Stimulated activated CD4-positive, alpha-beta T cell treated with anti-CD3 and anti-CD28 coated beads, Interleukin-4, amount 100 ng/mL, for 4 hours (primary cell): ENCODE data around the gene CHD9.
"Not testable (repeated sequence)": the region's sequence is repeated elsewhere in the genome, so short reads cannot be mapped to it uniquely, and the experiment has no call there.

Source experiments
- DNase-seq, 2 experiments: peaks; one replicate each; pipeline ENCODE4 v3.0.0-alpha.2; 2020

The CHD9 gene

DNA sequence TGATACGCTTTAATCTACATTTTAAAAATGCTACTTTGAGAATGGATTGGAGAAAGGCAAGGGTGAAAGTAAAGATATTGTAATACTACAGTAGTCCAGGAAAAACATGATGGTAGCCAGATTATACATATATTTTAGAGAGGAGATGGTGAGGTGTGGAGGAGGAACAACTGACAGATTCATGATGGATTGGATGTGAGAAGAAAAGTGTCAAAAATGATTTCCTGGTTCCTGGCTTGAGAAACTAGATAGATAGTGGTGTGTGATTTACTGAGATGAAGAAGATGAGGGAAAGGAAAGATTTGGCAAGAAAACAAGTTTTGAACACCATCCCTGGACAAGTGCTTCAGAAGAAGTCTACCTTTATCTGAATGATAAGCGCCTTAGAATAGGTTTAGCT is 80.5 kb downstream of the CHD9 start:
- DNase-seq: no peak

DNA sequence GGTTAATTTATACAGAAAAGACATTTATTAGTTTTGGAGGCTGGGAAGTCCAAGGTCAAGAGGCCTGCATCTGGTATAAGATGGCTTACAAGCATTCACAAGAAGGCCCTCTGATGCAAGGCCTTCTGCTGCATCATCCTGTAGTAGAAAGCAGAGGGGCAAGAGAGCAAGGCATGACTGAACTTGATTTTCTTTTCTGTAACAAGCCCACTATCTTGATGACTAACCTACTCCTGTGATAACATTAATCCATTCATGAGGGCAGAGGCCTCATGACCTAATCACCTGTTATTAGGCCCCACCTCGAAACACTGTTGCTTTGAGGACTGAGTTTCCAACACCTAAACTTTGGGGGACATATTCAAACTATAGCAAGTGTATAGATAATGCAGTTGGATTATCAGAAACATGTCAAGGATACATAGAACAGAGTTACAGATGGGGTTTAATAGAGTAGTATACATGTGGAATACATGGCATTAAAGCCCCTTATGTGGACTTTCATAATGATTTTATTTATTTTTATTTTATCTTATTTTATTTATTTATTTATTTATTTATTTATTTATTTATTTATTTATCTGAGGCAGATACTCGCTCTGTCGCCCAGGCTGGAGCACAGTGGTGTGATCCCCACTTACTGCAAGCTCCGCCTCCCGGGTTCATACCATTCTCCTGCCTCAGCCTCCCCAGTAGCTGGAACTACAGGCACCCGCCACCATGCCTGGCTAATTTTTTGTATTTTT is 88.2 kb downstream of the CHD9 start:
- no peak for DNase-seq

DNA sequence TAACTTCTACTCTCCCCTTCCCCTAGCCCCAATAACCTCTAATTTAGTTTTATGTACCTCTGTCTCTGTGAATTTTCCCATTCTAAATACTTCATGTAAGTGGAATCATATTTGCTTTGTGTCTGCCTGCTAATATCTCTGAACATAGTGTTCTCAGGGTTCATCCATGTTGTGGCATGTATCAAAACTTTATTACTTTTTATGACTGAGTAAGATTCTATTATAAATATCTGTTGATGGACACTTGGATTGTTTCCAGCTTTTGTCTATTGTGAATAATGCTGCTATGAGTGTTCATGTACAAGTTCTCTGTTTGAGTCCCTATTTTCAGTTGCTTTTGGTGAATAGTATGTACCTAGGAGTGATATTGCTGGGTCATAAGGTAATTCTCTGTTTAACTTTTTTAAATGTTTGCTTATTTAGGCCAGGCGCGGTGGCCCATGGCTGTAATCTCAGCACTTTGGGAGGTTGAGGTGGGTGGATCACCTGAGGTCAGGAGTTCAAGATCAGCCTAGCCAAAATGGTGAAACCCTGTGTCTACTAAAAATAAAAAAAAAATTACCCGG is 92.8 kb downstream of the CHD9 start:
- DNase-seq: no peak

DNA sequence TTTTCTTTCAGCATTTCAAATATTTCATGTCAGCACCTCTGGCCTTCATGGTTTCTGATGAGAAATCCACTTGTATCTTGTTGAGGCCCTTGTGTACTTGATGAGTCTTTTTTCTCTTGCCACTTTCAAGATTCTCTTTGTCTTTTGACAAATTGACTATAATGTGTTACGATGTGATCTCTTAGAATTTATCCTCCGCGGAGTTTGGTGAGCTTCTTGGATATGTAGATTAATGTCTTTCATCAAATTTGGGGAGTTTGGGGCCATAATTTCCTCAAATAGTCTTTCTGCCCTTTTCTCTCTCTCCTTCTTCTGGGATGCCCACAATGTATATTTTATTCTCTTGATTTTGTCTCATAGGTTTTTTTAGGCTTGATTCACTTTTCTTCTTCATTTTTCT is 96.0 kb downstream of the CHD9 start:
- DNase-seq: no peak

DNA sequence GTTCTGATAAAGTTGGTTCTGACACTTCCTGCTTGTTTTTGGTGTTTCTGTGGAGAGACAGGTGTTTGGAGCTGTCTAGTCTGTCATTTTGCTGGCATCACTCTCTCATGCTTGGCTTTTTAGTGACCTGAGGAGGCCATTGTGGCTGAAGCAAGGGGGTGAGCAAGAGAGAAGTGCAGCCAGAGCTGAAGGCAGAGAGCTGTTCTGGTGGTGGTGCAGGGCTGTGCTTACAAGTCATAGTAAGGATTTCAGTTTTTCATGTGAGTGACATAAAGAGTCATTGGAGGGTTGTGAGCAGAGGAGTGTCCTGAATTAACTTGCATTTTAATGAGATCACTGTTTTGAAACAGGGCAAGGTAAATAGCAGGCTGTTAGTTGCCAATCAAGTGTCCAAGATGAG is 97.5 kb downstream of the CHD9 start:
- DNase-seq: no peak

DNA sequence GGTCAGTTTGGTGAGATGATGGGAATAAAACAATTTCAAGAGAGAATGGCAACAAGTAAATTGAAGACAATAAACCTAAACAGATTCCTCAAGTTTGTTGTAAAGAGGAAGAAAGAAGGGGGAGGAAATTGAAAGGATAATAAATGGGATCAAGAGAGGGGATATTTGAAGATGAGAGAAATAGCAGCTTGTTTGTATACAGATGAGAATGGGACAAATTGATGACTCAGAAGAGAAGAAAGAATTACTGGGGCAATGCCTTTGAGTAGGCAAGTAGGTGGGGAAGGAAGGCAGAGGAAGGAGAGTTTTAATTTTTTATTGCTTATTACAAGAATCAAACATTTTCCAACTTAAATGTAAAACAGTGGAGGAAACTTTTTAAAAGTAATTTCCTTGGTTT is 98.3 kb downstream of the CHD9 start:
- DNase-seq: no peak

DNA sequence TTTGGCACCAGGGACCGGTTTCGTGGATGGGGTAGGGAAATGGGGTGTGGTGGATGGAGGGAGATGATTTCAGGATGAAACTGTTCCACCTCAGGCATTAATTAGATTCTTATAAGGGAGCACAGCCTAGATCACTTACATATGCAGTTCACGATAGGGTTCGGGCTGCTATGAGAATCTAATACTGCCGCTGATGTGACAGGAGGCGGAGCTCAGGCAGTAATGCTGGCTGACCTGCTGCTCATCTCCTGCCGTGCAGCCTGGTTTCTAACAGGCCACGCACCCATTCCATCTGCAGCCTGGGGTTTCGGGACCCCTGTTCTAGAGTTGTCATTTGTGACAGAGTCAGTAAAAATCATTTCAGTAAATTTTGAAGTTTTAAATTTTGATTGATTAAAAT is 99.7 kb downstream of the CHD9 start:
- no peak for DNase-seq

DNA sequence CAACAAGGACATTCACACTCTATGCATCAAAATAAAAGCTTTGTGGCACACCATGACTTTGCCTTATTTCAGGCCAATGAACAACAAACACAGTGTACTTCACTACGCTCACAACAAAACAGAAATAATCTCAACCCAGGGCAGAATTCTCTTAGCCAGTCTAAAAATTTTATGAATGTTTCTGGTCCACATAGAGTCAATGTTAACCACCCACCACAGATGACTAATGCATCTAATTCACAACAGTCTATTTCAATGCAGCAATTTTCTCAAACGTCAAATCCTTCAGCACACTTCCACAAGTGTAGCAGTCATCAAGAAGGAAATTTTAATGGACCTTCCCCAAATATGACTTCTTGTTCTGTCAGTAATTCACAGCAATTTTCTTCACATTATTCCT is 101.7 kb downstream of the CHD9 start:
- no peak for DNase-seq

DNA sequence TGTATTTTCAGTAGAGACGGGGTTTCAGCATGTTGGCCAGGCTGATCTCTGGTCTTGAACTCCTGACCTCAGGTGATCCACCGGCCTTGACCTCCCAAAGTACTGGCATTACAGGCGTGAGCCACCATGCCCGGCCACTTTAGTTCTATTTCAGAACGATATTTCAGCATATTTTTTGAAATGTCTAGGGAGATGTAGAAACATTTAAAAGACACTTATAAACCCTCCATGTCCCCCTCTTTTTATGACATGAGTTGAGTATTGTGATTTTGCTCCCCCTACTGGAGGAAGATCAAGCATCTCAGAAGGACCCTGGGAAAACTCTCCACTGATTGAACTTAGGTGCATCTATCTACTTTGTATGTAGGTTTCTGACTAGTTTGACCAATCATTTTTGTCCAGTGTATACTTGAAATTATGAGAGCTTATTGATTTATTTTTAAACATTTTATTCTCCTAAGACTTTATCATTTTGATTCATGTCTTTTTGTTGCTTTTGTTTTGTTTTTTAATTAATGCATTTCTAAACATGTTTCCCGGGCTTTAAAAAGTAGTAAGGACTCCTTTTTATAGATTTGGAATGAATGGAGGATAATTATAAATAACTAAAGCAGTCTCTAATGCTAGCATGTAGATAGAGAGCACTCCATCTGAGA is 105.1 kb downstream of the CHD9 start:
- DNase-seq: no peak

DNA sequence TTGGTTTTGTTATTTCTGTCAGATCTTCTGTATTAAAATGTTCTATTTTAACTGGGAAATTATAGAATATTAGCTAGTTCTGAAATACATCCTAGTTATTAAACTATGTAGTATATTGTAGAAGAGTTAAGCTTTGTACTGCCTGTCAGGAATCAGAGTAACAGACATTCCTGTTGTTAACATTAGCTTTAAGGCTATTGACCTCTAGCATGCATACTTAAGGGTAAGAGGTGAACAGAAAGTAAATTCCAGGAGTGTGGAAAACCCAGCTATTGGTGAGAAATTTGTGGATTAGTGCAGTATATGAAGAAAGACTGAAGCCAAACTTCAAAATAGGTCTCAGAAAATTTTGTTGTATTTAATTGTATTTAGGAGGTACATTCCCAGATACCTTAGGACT is 111.3 kb downstream of the CHD9 start:
- DNase-seq: no peak

DNA sequence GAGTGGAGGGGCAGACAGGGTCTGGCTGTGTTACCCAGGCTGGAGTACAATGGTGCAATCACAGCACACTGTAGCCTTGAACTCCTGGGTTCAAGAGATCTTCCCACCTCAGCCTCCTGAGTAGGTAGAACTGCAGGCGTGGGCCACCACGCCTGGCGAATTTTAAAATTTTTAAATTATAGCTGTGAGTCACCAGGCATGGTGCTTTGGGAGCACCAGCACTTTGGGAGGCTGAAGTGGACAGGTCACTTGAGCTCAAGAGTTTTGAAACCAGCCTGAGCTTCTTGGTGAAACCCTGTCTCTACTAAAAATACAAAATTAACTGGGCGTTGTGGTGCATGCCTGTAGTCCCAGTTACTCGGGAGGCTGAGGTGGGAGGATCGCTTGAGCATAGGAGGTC is 114.0 kb downstream of the CHD9 start:
- no peak for DNase-seq

DNA sequence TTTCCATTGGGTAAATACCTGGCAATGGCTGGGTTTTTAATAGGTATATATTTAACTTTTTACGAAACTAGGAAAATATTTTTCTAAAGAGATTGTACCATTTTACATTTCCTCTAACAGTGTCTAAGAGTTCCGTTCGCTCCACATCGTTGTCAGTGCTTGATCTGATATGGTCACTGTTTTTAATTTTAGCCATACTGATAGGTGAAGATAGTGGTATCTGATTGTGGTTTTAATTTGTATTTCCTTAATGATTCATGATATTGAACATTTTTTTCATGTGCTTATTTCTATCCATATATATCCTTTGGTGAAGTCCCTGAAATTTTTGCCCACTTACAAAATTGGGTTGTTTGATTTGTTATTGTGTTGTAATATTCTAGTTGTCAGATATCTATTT is 117.7 kb downstream of the CHD9 start:
- DNase-seq: no peak

DNA sequence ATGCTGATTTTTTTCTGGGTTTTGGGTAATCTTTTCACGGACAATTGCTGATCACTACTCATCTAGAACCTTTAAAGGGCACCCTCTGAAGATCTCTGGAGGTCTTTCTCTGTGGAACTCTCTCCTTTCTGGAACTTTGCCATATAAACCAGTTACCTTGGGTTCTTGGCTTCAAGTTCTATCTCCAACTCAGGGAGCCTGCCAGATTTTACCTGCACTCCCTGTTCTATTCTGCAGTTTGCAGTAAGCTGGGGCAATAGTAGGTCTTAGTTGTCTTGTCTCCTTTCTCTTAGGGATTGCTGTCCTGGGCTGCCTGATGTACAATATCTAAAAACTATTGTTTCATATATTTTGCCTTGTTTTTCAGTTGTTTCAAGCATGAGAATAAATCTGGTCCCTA is 120.3 kb downstream of the CHD9 start:
- DNase-seq: no peak

DNA sequence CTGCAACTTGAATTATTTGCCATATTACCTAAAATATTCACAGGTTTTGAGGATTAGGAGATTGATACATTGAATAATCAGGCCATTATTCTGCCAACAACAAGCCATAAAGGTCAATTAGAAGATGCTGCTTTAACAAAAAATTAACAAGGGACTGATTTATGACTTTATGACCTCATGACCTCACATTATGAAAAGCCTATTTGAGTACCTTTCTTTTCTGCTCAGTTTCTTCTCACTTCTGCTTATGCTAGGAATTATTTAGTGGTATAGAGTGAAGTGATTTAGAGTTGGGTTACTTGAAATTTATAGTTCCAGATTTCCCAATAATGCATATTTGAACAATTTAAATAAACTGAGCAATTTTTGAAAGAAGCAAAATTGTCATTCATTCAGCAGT is 121.6 kb downstream of the CHD9 start:
- DNase-seq: no peak

DNA sequence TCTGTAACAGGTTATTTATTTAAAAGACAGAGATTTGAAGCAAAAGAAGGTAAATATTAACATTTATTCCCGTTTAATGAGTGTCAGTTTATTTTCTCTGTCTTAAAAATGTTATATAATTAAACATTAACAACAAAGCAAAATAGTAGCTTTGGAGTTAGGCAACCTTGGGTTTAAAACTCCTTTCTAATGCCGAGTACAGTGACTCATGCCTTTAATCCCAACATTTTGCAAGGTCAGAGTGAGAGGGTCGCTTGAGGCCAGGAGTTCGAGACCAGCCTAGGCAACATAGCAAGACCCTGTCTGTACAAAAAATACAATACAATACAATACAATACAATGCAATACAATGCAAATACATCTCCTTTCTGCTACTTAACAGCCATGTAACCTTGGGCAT is 128.7 kb downstream of the CHD9 start:
- no peak for DNase-seq

DNA sequence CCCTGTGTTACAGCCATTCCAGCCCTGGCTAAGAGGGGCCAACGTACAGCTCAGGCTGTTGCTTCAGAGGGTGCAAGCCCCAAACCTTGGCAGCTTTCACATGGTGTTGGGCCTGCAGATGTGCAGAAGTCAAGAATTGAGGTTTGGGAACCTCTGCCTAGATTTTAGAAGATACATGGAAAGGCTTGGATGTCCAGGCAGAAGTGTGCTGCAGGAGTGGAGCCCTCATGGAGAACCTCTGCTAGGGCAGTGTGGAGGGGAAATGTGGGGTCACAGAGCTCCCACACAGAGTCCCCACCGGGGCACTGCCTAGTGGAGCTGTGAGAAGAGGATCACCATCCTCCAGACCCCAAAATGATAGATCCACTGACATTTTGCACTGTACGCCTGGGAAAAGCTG is 130.9 kb downstream of the CHD9 start:
- not testable (repeated sequence) for DNase-seq

DNA sequence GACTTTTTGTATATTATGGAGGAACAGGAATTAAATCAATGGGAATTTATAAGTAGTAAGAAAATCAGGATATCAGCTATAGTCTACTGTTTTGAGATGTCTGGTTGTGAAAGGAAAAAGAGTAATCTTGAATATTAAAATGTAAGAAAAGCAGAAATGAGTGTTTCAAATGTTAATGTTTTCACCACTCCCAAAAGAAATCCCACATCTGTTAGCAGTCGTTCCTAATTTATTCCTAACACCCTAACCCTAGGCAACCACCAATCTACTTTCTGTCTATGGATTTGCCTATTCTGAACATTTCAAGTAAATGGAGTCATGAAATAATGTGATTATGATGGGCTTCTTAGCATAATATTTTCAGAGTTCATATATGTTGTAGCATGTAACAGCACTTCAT is 133.0 kb downstream of the CHD9 start:
- no peak for DNase-seq

DNA sequence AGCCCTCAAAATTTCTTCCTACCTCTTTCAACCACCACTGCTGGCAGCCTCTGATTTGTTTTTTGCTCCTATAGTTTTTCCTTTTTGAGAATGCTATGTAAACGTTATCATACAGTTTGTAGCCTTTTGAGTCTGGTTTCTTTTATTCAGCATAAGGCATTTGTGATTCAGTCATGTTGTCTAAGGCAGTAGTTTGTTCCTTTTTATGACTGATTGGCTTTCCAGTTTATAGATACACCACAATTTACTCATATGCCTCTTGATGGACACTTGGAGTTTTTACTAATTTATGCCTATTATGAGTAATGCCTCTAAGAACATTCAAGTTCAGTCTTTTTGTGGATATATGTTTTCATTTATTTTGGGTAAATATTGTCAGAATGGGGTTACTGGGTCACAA is 136.6 kb downstream of the CHD9 start:
- DNase-seq: no peak

DNA sequence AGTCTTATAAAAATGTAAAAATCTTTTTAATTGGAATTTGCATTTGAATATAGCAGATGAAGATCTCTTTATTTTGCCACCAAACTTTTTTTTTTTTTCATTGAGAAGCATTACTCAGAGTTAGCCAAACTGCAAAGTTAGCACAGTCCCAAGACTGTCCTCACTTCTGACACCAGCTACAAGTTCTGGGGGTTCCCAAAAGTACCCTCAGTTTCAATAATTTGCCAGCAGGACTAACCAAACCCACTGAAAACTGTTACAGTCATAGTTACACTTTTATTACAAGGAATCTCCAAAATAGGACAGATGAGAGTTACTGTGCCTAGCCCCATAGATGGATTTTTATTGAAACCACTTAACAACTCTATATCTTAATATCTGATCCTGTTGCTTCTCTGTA is 144.1 kb downstream of the CHD9 start:
- DNase-seq: no peak

DNA sequence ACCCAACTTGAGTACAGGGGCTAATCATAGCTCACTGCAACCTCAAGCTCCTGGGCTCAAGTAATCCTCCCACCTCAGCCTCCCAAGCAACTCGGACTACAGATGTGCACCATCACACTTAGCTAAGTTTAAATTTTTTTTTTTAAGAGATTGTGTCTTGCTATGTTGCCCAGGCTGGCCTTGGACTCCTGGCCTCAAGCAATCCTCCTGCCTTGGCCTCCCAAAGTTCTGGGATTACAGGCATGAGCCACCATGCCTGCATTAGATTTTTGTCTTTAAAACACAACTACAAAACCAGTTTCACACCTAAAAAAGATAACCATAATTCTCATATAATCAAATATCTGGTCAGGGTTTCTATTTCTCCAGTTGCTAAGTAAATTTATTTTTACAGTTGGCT is 147.1 kb downstream of the CHD9 start:
- DNase-seq: no peak

DNA sequence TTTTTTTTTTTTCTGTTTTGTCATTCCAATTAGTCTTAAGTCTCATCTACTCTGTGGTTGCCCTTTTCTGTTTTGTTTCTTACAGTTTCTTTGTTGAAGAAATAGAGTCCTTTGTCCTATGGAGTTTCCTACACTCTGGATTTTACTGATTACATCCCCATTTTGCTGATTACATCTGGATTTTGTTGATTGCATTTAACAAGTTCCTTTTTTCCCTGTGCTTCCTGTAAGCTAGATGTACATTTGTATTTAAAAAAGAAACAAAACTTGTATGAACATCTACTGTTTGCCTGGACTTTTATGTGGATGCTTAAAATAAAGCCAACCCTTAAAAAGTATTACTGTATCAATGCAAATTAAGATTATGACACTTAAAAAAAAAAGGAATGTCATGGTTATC is 147.6 kb downstream of the CHD9 start:
- DNase-seq: no peak

DNA sequence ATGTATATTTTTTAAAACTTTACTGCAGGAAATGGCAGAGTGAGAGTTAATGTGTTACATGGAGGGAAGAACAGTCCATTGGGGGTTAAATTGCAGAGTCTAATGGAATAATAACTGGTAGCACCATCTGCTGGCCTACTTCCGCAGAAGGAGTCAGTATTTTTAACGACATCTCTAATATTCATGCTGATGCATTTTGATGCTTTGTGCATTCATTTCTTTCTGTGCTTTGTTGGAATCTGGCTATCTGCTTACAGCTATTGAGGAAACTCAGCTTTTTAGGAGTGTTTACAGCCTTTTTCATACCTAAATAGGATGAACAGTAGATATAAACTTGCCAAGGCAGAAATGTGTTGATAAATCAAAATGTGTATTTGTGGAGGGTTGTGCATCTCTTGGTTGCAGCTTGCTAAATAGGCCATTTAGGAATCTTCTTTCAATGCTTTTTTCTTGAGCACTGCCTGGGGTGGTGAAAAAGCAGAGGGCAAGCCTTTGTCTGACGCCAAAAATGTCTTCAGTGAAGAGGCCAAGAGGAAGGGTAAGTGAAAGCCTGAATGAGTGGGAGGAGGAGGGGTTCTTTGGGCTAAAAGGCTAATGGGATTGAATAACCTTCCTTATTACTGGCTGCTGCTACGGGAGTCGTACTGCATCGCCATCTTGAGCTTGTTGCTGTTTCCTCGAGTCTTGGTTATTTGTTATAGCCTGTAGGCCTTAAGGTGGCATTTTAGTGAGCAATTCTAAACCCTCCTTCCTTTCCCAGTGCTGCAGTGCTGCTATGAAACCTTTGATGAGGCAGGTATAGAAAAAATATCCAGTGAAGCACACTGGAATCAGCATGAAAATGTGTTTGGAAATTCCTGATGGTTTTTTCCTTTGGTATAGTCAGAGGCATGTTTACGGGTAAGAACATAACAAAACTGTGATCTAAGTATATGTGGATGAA is 153.3 kb downstream of the CHD9 start:
- no peak for DNase-seq

DNA sequence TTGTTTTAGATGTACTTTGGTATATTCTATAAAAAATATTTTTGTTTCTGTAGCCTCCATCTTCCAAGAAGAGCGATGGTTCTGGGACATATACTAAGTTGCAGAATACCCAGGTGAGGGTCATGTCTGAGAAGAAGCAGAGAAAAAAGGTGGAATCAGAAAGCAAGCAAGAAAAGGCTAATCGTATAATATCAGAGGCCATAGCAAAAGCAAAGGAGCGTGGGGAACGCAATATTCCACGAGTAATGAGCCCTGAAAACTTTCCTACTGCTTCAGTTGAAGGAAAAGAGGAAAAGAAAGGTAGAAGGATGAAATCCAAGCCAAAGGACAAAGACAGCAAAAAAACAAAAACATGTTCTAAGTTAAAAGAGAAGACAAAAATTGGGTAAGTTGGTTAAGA is 154.6 kb downstream of the CHD9 start:
- no peak for DNase-seq

DNA sequence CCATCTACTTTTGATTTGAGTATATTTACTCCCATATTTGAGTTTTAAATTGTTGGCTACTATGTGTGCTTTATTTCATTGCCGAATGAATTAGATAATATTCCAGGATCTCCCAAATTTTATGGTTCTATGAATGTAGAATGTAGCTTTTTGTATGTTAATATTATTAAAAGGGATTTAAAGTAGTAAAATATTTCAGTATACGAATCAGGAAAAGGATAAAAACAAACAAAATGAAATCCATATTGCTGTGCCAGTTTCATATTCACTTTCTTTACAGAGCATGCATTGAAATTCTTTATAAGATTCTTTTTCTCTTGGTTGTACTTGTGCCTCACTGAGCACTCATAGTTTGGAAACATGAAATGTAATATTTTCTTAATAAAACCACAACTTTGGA is 155.1 kb downstream of the CHD9 start:
- no peak for DNase-seq
